Stimulated activated CD8-positive, alpha-beta memory T cell treated with anti-CD3 and anti-CD28 coated beads, Interleukin-7, amount 100 ng/mL, for 4 hours (primary cell): Measurements from ENCODE around the gene GADD45A.
A peak's percentile ranks its signal among the peaks of the same experiment; 100 is the strongest.
"Not testable (repeated sequence)": the region's sequence is repeated elsewhere in the genome, so short reads cannot be mapped to it uniquely, and the experiment has no call there.

ENCODE experiments used
- DNase-seq, 2 donors: peaks; one replicate each; pipeline ENCODE4 v3.0.0-alpha.2; 2020; ENCODE audit warnings: low read depth in 2 of 2

The GADD45A gene

GRCh38 chr1:67685067-67685557 lies at the start of gene GADD45A:
TSS of gene GADD45A (plus strand) at chr1:67685201. CDS start at chr1:67685495, 294 bp downstream.
- peak; percentile 89 to 93 for DNase-seq

GRCh38 chr1:67636146-67636545 lies 48.9 kb upstream of the GADD45A start:
- DNase-seq, result no peak

- no peak for DNase-seq
Measured at GRCh38 chr1:67639361-67639760, 45.6 kb upstream of the GADD45A start.

- no peak for DNase-seq
Measured at GRCh38 chr1:67642629-67643028, 42.4 kb upstream of the GADD45A start.

- no peak for DNase-seq
Measured at GRCh38 chr1:67644566-67644965, 40.4 kb upstream of the GADD45A start.

- DNase-seq, result no peak
Measured at GRCh38 chr1:67645495-67646144, 39.4 kb upstream of the GADD45A start.

- no peak for DNase-seq
Measured at GRCh38 chr1:67646145-67647035, 38.6 kb upstream of the GADD45A start.

- DNase-seq, result no peak
Measured at GRCh38 chr1:67647036-67647798, 37.8 kb upstream of the GADD45A start.

GRCh38 chr1:67647814-67648358 lies 37.1 kb upstream of the GADD45A start:
- DNase-seq, result no peak

- DNase-seq, result no peak
Measured at GRCh38 chr1:67648582-67649326, 36.2 kb upstream of the GADD45A start.

GRCh38 chr1:67650061-67650460 lies 34.9 kb upstream of the GADD45A start:
- no peak for DNase-seq

GRCh38 chr1:67651031-67651430 lies 34.0 kb upstream of the GADD45A start:
- DNase-seq, result no peak

- no peak for DNase-seq
Measured at GRCh38 chr1:67652800-67653199, 32.2 kb upstream of the GADD45A start.

- no peak for DNase-seq
Measured at GRCh38 chr1:67653304-67653703, 31.7 kb upstream of the GADD45A start.

GRCh38 chr1:67655581-67655980 lies 29.4 kb upstream of the GADD45A start:
- DNase-seq, result no peak

- not testable (repeated sequence) for DNase-seq
Measured at GRCh38 chr1:67657152-67657551, 27.8 kb upstream of the GADD45A start.

GRCh38 chr1:67659229-67659628 lies 25.8 kb upstream of the GADD45A start:
- no peak for DNase-seq

GRCh38 chr1:67662884-67663283 lies 22.1 kb upstream of the GADD45A start:
- no peak for DNase-seq

- no peak for DNase-seq
Measured at GRCh38 chr1:67664048-67664447, 21.0 kb upstream of the GADD45A start.

- DNase-seq, result not testable (repeated sequence)
Measured at GRCh38 chr1:67665307-67665706, 19.7 kb upstream of the GADD45A start.

- no peak for DNase-seq
Measured at GRCh38 chr1:67666636-67667035, 18.4 kb upstream of the GADD45A start.
